GM21360 (cell line): ENCODE measurements around the gene MYMK.

ENCODE experiments used
- ATAC-seq: cut with Tn5 transposase; IDR thresholded peaks from one replicate; pipeline ENCODE4 v1.9.1; 2021; ENCODE audit warnings: mild to moderate bottlenecking, moderate library complexity; ENCODE audit not compliant: unreplicated experiment

The MYMK gene

GRCh38 chr9:133520121-133520835, 4.5 kb downstream of the MYMK start:
- no peak for ATAC-seq

DNA sequence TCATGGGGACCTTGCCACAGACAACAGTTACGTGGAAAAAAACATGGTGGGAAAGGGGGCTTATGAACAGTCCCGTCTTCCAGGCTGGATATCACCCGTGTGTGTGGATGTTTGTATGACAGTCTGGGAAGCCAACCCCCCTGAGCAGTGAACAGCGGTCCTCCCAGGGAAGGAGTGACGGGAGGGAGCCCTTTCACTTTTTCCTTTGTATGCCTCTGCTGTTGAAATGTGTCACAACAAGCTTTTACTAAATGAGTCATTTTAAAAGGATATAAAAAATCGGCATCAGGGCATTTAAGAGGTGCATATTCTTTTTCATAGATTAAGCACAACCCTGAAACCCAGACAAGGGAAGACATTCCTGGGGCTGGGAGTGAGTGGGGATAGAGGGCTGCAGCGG, 5.1 kb downstream of the MYMK start:
- no peak for ATAC-seq

GRCh38 chr9:133518706-133519449, 5.9 kb downstream of the MYMK start:
- no peak for ATAC-seq

DNA sequence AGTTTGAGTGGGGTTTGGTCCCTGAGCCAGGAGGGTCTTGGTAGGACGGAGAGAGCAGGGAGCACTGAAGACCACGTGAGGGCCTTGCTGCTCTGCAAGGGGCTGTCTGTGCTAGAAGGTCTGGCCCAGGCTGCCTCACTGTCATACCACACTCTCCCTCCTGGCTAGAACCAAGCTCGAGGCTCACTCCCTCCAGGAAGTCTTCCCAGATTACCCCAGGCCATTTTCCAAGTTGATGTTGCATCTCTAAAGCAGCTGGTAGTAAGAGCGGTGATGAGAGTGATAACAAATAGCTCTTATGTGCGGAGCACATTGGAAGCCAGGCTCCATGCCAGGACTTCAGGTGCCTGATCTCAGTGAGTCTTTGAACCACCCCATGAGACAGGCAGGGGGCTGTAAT, 6.6 kb downstream of the MYMK start:
- ATAC-seq = no peak

GRCh38 chr9:133517711-133518110, 7.0 kb downstream of the MYMK start:
- ATAC-seq = no peak

DNA sequence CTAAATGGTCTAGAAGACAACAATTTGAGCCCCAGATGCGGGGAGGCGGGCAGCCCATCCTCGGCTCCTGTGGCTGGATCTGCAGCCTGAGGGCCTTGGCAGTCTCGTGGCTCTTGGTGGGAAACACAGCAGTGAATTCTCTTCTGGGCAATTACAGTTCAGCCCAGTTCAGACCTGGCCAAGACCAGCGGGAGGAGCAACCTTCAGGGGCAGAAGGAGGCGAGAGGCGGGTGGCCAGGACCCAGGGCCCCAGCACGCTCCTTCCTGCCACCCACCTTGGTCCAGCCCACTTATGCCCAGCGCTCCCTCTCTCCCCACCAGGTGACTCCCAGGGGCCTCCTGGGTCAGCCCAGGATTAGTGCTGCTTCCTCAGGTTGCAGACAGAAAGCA, 7.8 kb downstream of the MYMK start:
- no peak for ATAC-seq

GRCh38 chr9:133516256-133516960, 8.4 kb downstream of the MYMK start:
- no peak for ATAC-seq

DNA sequence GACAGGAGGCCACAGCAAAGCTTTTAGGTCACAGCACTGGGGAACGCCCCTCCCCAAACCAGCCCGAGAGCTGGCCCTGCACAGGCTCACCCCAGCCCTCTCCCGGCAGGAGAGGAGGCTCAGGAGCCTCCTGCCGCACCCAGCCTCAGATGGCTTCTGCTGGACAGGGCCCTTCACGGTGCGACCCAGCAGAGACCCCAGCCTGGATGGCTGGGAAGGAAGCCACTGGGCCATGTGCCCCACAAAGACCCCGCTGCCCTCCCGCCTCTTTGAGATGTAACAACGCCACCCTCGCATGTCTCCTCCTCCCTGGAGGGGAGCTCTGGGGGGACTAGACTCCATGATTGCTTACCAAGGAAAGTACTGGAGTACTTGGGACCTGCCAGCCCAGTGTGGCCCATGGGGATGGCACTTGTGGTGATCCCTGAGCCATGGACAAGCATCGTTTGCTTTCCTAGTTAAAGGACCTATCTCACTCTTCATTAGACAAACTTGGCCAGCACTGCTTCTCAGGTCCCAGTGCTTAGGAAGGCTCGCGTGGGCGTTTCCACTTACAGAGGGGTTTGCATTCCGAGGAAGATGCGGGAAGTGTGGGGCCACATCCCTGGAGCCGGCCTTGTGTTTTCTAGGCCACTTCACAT, 9.0 kb downstream of the MYMK start:
- no peak for ATAC-seq

GRCh38 chr9:133515240-133515610, 9.5 kb downstream of the MYMK start:
- no peak for ATAC-seq

DNA sequence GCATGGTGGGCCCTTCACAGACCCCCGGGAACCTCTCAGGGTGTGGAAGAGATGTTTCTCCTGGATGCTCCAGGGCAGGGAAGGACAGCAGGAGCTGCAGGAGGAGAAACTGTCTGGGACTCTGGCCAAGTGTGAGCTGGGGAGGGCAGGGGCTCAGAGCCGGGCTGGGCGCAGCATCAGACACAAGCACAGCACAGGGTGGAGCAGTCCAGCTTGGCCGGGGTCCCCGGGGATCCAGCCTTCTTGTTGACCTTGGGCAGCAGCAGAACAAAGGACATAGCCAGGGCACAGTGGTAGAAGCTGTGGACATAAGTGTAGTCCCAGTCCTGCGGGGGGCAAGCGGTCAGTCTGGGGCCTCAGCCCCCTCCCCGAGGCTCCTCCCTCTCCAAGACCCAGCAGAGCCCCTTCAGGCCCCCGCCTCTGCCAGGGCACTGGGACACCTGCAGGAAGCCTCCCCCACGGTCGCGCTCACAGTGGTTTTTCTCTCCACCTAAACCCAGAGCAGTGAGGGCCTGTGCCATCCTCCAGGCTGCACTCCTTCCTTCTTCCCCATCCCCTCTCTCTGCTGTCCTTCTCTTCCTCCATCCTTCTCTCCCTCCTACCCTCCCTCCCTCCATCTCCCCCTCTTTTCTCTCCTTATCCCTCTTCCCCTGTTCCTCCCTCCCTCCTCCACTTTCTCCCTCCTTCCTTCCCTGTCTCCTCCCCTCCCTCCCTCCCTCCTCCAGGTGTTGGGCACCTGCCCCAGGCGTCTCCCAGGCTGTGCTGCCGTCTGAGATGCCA, 10.1 kb downstream of the MYMK start:
- ATAC-seq = no peak

DNA sequence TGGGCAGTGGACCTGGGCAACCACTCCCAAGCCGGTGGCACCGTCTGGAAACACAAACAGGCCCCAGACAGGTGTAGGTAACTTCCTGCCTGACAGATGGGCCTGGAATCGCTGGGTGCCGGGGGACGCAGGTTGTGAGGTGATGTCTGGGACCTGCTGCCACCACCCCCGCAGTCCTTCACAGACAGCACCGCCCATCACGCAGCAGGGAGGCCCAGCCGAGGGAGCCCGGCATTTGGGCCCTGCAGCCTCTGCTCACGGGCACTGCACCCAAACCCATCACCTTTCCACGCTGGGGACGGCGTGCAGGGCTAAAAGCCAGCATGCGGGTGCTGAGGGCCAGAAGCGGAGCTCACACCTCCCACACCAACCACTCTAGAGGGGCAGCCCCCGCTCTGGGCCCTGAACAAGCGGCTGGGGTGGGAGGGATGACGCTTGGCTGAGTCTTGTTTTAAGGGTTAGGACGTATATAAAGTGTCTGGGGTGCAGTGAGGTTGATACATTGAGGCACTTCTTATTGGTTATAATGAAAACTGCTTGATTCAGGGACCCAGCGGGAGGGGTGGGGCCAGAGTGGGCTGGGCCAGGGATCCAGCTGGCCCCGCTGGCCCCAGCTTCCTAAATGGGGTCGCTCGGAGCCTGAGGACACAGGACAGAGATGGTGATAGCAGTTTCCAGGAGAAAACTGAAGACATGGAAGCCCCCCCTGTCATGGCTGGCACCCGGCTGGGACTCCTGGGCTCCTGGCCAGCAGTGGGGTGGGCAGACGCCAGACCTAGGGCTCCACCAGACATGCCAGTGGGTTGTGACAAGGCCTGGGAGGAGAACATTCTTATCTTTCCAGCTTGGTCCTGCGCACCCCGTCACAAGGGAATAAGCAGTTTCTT, 11.3 kb downstream of the MYMK start:
- no peak for ATAC-seq

DNA sequence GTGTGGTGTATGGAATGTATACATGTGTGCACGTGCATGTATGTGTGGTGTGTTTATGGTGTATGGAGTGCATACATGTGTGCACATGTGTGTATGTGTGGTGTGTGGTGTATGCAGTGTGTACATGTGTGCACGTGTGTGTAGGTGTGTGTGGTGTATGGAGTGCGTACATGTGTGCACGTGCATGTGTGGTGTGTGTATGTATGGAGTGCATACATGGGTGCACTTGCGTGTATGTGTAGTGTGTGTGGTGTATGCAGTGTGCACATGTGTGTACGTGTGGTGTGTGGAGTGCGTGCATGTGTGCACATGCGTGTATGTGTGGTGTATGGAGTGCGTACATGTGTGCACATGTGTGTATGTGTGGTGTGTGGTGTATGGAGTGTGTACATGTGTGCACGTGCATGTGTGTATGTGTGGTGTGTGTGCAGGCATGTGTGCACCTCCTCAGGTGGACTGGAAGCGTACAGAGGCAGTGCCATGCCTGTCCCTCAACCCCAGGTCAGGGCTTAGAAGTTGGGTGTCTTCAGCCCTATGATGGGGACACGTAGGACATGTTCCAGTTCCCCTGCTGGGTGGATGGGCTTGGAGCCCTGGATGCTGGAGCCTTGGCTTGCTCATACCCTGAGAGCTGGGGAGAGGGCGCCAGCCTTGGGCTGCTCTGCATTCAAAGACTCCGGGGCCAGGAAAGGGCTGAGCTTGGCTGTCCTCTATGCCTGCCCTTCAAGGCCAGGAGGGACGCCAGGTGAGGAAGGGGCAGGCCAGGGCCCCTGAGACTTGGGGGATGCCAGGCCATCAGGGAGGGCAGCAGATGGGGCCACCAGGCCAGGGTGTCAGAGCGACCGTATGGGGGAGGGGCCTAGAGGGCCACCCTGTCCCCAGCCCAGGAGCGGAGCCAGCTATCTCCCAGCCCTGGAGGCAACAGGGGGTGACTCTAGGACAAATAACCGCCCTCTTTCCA, 12.2 kb downstream of the MYMK start:
- no peak for ATAC-seq

DNA sequence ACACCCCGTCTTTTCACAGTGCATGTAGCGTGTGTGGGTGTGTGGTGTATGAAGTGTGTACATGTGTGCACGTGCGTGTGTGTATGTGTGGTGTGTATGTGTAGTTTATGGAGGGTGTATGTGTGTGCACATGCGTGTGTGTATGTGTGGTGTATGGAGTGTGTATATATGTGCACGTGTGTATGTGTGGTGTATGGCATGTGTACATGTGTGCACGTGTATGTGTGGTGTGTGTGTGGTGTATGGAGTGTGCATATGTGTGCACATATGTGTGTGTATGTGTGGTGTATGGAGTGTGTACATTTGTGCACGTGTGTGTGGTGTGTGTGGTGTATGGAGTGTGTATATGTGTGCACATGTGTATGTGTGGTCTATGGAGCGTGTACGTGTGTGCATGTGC, 13.2 kb downstream of the MYMK start:
- no peak for ATAC-seq

GRCh38 chr9:133510926-133511505, 13.7 kb downstream of the MYMK start:
- no peak for ATAC-seq

- ATAC-seq = no peak
These were observed 15.3 kb downstream of the MYMK start for GRCh38 chr9:133509179-133510083.

DNA sequence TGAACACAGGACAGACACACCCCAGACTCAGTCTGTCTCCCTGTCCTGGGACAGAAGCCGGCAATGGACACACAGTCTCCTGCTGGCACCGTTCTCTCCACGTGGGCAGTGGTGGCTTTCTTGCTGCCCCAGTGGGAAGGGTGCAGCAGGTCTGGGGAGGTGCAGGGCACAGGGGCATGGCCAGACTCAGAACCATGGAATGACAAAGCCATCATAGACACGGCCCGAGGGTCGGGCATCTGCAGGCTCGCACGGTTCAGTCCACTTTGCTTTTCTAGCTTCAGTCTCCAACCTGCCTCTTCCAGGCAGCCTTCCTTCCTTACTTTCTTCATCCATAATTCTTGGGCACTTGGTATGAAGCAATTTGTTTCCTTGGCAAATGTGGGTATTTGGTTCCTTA, 16.7 kb downstream of the MYMK start:
- no peak for ATAC-seq

DNA sequence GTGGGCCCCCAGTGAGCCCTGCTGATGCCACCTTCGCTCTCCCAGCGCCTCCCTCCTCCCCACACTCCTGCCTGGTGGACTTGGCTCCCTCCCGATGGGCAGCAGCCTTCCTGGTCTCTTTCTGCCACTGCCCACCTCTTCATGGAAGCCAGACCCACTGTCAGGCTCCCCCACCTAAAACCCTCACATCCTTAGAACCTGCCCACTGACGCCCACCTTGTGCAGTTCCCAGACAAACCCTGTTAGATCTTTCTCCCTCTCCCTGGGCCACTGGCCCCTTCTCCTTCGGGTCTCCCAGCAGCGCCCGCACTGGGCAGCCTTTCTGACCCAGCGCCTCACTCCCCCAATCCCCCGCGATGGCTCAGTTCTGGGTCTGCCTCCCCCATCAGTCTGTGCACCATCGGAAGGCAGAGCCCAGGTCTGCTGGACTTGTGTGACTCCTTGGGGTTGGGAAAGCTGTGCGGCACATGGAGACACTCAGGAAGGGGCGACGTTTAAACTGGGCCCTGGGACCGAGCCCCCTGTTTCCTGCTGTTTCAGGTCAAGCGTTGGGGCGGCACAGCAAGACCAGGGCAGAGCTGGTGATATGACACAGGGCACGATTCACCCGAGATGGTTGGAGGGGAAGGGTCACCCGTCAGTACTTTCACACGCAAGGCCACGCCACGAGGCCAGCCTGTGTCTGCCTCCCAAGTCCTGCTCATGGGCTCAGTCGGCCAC, 17.4 kb downstream of the MYMK start:
- no peak for ATAC-seq
